Measurements from ENCODE around the gene SH3D19. TPM values are rescaled to one million over a fixed set of nuclear protein-coding genes. Genes with fewer than 3 reads are reported as not detected.

Gene SH3D19
- total RNA-seq, 1 donor from 2014 or later: 66.5 TPM

GRCh38 chr4:151202851-151203455, 122.5 kb downstream of the SH3D19 start:
- Mint-ChIP-seq H3K27ac (ENCODE audit: unreplicated experiment) (peak overlapping the region; percentile 77), H3K36me3 (ENCODE audit: low read depth, unreplicated experiment) (no peaks in the 10 kb centered on the region), H3K4me1 (ENCODE audit: low read depth, unreplicated experiment) (peaks cover 54% of the 10 kb centered on the region), H3K4me3 (ENCODE audit: unreplicated experiment) (peak overlapping the region; percentile 1), H3K9me3 (ENCODE audit: unreplicated experiment) (no peaks in the 10 kb centered on the region), H3K27me3 (ENCODE audit: low read depth, unreplicated experiment) (no peaks in the 10 kb centered on the region)
- Histone ChIP-seq H3K9ac (ENCODE audit: low read length) (no peak overlapping the region), H3K27ac (ENCODE audit: low read depth, low read length) (no peak overlapping the region), H2AFZ (ENCODE audit: low read depth, low read length) (no peak overlapping the region), H3K79me2 (ENCODE audit: insufficient read depth, low read length) (peaks cover 17% of the 10 kb centered on the region), H3K4me1 (ENCODE audit: insufficient read depth, low read length) (peaks cover 10% of the 10 kb centered on the region), H4K20me1 (ENCODE audit: insufficient read depth, low read length) (peaks cover 10% of the 10 kb centered on the region), H3K27me3 (ENCODE audit: insufficient read depth, low read length) (no peaks in the 10 kb centered on the region), H3K4me3 (ENCODE audit: insufficient read depth, low read depth, low read length) (no peak overlapping the region), H3K4me2 (ENCODE audit: low read length) (peak overlapping the region; percentile 16), H3K36me3 (ENCODE audit: insufficient read depth, low read length) (no peaks in the 10 kb centered on the region), H3K9me3 (ENCODE audit: insufficient read depth, low read depth, low read length) (no peaks in the 10 kb centered on the region)
- DNase-seq (ENCODE audit: low read depth) (peak; percentile 53), FAIRE-seq (peak; percentile 34)
- TF ChIP-seq CTCF (IDR thresholded peaks at IDR 0.05; ENCODE audit: insufficient read depth, low read depth, low read length) (no peak), EZH2 (IDR thresholded peaks at IDR 0.05; ENCODE audit: insufficient read depth, low read length) (no peak)

- no peak overlapping the region for H3K4me3 ChIP-seq (ENCODE audit: insufficient read depth, low read depth, low read length)
- TF ChIP-seq EZH2 (IDR thresholded peaks at IDR 0.05; ENCODE audit: insufficient read depth, low read length) (no peak), CTCF (IDR thresholded peaks at IDR 0.05; ENCODE audit: insufficient read depth, low read depth, low read length) (no peak)
- H3K27me3 ChIP-seq (ENCODE audit: insufficient read depth, low read length): no peaks in the 10 kb centered on the region
- H3K4me1 Mint-ChIP-seq (ENCODE audit: low read depth, unreplicated experiment): peaks cover 54% of the 10 kb centered on the region
- no peaks in the 10 kb centered on the region for H3K36me3 Mint-ChIP-seq (ENCODE audit: low read depth, unreplicated experiment)
- H3K27me3 Mint-ChIP-seq (ENCODE audit: low read depth, unreplicated experiment): no peaks in the 10 kb centered on the region
- no peak overlapping the region for H3K9ac ChIP-seq (ENCODE audit: low read length)
- H3K9me3 Mint-ChIP-seq (ENCODE audit: unreplicated experiment): no peaks in the 10 kb centered on the region
- peak overlapping the region; percentile 63 for H3K27ac Mint-ChIP-seq (ENCODE audit: unreplicated experiment)
- H3K79me2 ChIP-seq (ENCODE audit: insufficient read depth, low read length): peaks cover 23% of the 10 kb centered on the region
- H3K27ac ChIP-seq (ENCODE audit: low read depth, low read length): no peak overlapping the region
- peaks cover 10% of the 10 kb centered on the region for H4K20me1 ChIP-seq (ENCODE audit: insufficient read depth, low read length)
- no peaks in the 10 kb centered on the region for H3K36me3 ChIP-seq (ENCODE audit: insufficient read depth, low read length)
- H3K4me3 Mint-ChIP-seq (ENCODE audit: unreplicated experiment): no peak overlapping the region
- H3K4me2 ChIP-seq (ENCODE audit: low read length): peak overlapping the region; percentile 16
- peaks cover 10% of the 10 kb centered on the region for H3K4me1 ChIP-seq (ENCODE audit: insufficient read depth, low read length)
- no peaks in the 10 kb centered on the region for H3K9me3 ChIP-seq (ENCODE audit: insufficient read depth, low read depth, low read length)
- DNase-seq (ENCODE audit: low read depth) (no peak), FAIRE-seq (no peak)
- H2AFZ ChIP-seq (ENCODE audit: low read depth, low read length): no peak overlapping the region
Observed at GRCh38 chr4:151202381-151202780, 123.0 kb downstream of the SH3D19 start.
